OCI-LY3 (cell line): ENCODE results near the gene CNTNAP1.
"Not testable (repeated sequence)": the region's sequence is repeated elsewhere in the genome, so short reads cannot be mapped to it uniquely, and the experiment has no call there.

Experiments
- H2AFZ ChIP-seq: fragments of 200-600, 300-600 bp; shearing (Covaris generic); 2 replicates; pipeline ENCODE4 v1.6.0; 2014; ENCODE audit warnings: antibody characterized with exemption, low read depth, low read length
- H3K27ac ChIP-seq: fragments of 200-600, 300-600 bp; sonication (generic); 2 replicates; pipeline ENCODE4 v1.5.1; 2014; ENCODE audit warnings: mild to moderate bottlenecking, low read length, moderate library complexity, mixed read lengths
- H3K27me3 ChIP-seq: fragments of 200-600, 300-600 bp; sonication (generic); 2 replicates; pipeline ENCODE4 v1.6.1; 2014; ENCODE audit warnings: low read depth, low read length, mixed read lengths
- H3K36me3 ChIP-seq: fragments of 200-600, 300-600 bp; sonication (generic); replicated peaks from 2 replicates; pipeline ENCODE3; 2014; ENCODE audit warnings: low read depth, low read length, mixed read lengths
- H3K4me1 ChIP-seq: fragments of 300-600, 200-600 bp; sonication (generic); 2 replicates; pipeline ENCODE4 v1.6.1; 2014; ENCODE audit warnings: low read length, mixed read lengths
- H3K4me2 ChIP-seq: fragments of 200-600, 300-600 bp; sonication (generic); 2 replicates; pipeline ENCODE4 v1.6.1; 2014; ENCODE audit warnings: low read length, mixed read lengths
- H3K4me3 ChIP-seq: fragments of 300-600, 200-600 bp; sonication (generic); 2 replicates; pipeline ENCODE4 v1.5.1; 2014; ENCODE audit warnings: antibody characterized with exemption, mild to moderate bottlenecking, low read length, moderate library complexity
- H3K79me2 ChIP-seq: fragments of 300-600, 200-600 bp; shearing (Covaris generic); 2 replicates; pipeline ENCODE4 v1.6.1; 2014; ENCODE audit warnings: mild to moderate bottlenecking, low read length, mixed read lengths
- H3K9ac ChIP-seq: fragments of 300-600, 200-600 bp; shearing (Covaris generic); 2 replicates; pipeline ENCODE4 v1.6.0; 2014; ENCODE audit warnings: mild to moderate bottlenecking, low read length, moderate library complexity
- H3K9me3 ChIP-seq: fragments of 200-600, 300-600 bp; shearing (Covaris generic); 2 replicates; pipeline ENCODE4 v1.6.1; 2014; ENCODE audit warnings: low read length, mixed read lengths; ENCODE audit not compliant: insufficient read depth
- H4K20me1 ChIP-seq: fragments of 200-600, 300-600 bp; sonication (generic); 2 replicates; pipeline ENCODE4 v1.6.1; 2016; ENCODE audit warnings: low read length, mixed read lengths; ENCODE audit not compliant: insufficient read depth
- CTCF ChIP-seq: fragments of 200-600, 300-600 bp; sonication (generic); IDR thresholded peaks from 2 replicates; pipeline ENCODE4 v1.5.1; 2014; ENCODE audit warnings: antibody characterized with exemption, low read length, low read depth
- EZH2phosphoT487 ChIP-seq: fragments of 200-600 bp; shearing (Covaris generic); IDR thresholded peaks from 2 replicates; pipeline ENCODE4 v1.6.1; 2018; ENCODE audit warnings: antibody characterized with exemption, mixed run types, low read depth

CNTNAP1 gene

GRCh38 chr17:42660692-42661345, 21.5 kb upstream of the CNTNAP1 start:
- TF ChIP-seq EZH2phosphoT487 = no peak
- H3K9ac ChIP-seq = no peak overlapping the region
- no peaks in the 10 kb centered on the region for H3K27me3 ChIP-seq
- peaks cover 7% of the 10 kb centered on the region for H3K36me3 ChIP-seq
- H4K20me1 ChIP-seq = no peaks in the 10 kb centered on the region
- no peak overlapping the region for H3K4me3 ChIP-seq
- H2AFZ ChIP-seq = no peak overlapping the region
- H3K79me2 ChIP-seq = no peaks in the 10 kb centered on the region
- no peaks in the 10 kb centered on the region for H3K9me3 ChIP-seq
- no peak overlapping the region for H3K27ac ChIP-seq
- peaks cover 25% of the 10 kb centered on the region for H3K4me1 ChIP-seq
- no peak overlapping the region for H3K4me2 ChIP-seq

GRCh38 chr17:42665581-42666001, 16.7 kb upstream of the CNTNAP1 start:
- Histone ChIP-seq H2AFZ (no peak overlapping the region), H3K4me1 (peaks cover 4% of the 10 kb centered on the region; the same call in 1 of the 2 replicates), H3K79me2 (no peaks in the 10 kb centered on the region), H3K9ac (no peak overlapping the region), H3K4me3 (no peak overlapping the region), H3K4me2 (no peak overlapping the region), H3K27me3 (no peaks in the 10 kb centered on the region), H3K36me3 (peaks cover 36% of the 10 kb centered on the region), H3K27ac (no peak overlapping the region), H4K20me1 (no peaks in the 10 kb centered on the region), H3K9me3 (no peaks in the 10 kb centered on the region)
- TF ChIP-seq CTCF = no peak
- TF ChIP-seq EZH2phosphoT487 = no peak

DNA sequence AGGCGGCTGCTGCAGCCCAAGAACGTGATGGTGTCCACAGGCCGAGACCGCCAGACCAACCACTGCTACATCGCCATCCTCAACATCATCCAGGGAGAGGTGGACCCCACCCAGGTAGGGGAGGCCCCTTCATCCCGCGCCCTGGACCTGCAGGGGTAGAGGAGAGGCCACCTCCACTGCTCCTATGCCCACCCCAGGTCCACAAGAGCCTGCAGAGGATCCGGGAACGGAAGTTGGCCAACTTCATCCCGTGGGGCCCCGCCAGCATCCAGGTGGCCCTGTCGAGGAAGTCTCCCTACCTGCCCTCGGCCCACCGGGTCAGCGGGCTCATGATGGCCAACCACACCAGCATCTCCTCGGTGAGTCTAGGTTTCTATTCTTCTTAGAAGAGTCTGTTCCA, 16.2 kb upstream of the CNTNAP1 start:
- H3K27me3 ChIP-seq, H3K4me3 ChIP-seq, H3K9ac ChIP-seq, H3K79me2 ChIP-seq, H3K4me1 ChIP-seq, H3K27ac ChIP-seq, H3K4me2 ChIP-seq, H3K9me3 ChIP-seq, H2AFZ ChIP-seq, H4K20me1 ChIP-seq: not testable (repeated sequence)
- H3K36me3 ChIP-seq = peaks cover 41% of the 10 kb centered on the region

GRCh38 chr17:42667088-42667951, 15.0 kb upstream of the CNTNAP1 start:
- no peak overlapping the region for H3K9ac ChIP-seq
- no peaks in the 10 kb centered on the region for H3K27me3 ChIP-seq
- H2AFZ ChIP-seq = no peak overlapping the region
- H3K9me3 ChIP-seq = no peaks in the 10 kb centered on the region
- H3K79me2 ChIP-seq = no peaks in the 10 kb centered on the region
- no peak for TF ChIP-seq CTCF
- TF ChIP-seq EZH2phosphoT487 = no peak
- H3K36me3 ChIP-seq = peaks cover 47% of the 10 kb centered on the region
- no peak overlapping the region for H3K27ac ChIP-seq
- H3K4me2 ChIP-seq = no peak overlapping the region
- peaks cover 8% of the 10 kb centered on the region; the same call in 1 of the 2 replicates for H3K4me1 ChIP-seq
- no peak overlapping the region for H3K4me3 ChIP-seq
- no peaks in the 10 kb centered on the region for H4K20me1 ChIP-seq

DNA sequence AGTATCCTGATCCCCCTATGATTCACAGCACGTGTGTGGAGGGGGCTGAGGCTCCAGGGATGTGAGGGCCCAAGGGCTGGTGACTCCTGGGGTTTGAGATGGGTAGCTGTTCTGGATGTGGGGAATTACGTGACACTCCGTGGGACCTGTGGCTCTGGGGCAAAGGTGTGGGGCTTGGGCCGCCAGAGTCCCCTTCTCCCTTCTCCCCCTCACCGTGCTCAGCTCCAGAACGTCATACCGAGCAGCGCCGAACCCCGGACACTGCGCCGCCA, 12.7 kb upstream of the CNTNAP1 start:
- Histone ChIP-seq H3K36me3 (peaks cover 48% of the 10 kb centered on the region), H3K27me3 (no peaks in the 10 kb centered on the region)

More for the DNA sequence above, 12.7 kb upstream of the CNTNAP1 start:
- TF ChIP-seq CTCF = no peak
- TF ChIP-seq EZH2phosphoT487 = no peak
- Histone ChIP-seq H3K4me1 (peaks cover 16% of the 10 kb centered on the region), H3K79me2 (no peaks in the 10 kb centered on the region), H2AFZ (no peak overlapping the region), H3K9me3 (no peaks in the 10 kb centered on the region), H3K4me2 (no peak overlapping the region), H3K4me3 (no peak overlapping the region), H3K9ac (no peak overlapping the region), H4K20me1 (peaks cover under 1% of the 10 kb centered on the region; the same call in 1 of the 2 replicates), H3K27ac (no peak overlapping the region)
